Epithelial cell of esophagus (primary cell): ENCODE data around the gene TSPAN18.

Source experiments
- DNase-seq: peaks from one replicate; pipeline ENCODE4 v3.0.0; 2010; ENCODE audit warnings: low read depth
- H3K4me3 ChIP-seq: 2 replicates; pipeline ENCODE4 v1.5.1; 2011; ENCODE audit warnings: mild to moderate bottlenecking, low read length, control low read depth
- CTCF ChIP-seq: IDR thresholded peaks from 2 replicates; pipeline ENCODE4 v1.5.1; 2011; ENCODE audit warnings: low read depth, mild to moderate bottlenecking, low read length, control low read depth, inconsistent platforms; ENCODE audit not compliant: insufficient read depth; ENCODE audit errors: missing control alignments

The TSPAN18 gene

GRCh38 chr11:44742508-44743246, 15.9 kb downstream of the TSPAN18 start:
- DNase-seq = no peak
- no peak for TF ChIP-seq CTCF
- H3K4me3 ChIP-seq = no peak overlapping the region

GRCh38 chr11:44743326-44743725, 16.6 kb downstream of the TSPAN18 start:
- no peak for TF ChIP-seq CTCF
- no peak overlapping the region for H3K4me3 ChIP-seq
- DNase-seq = no peak

- no peak for DNase-seq
- TF ChIP-seq CTCF = no peak
Observed at GRCh38 chr11:44743959-44744557, 17.3 kb downstream of the TSPAN18 start.

GRCh38 chr11:44746894-44747293, 20.1 kb downstream of the TSPAN18 start:
- TF ChIP-seq CTCF = no peak
- H3K4me3 ChIP-seq = no peak overlapping the region

More at GRCh38 chr11:44743959-44744557, 17.3 kb downstream of the TSPAN18 start:
- H3K4me3 ChIP-seq = no peak overlapping the region

GRCh38 chr11:44747316-44747715, 20.6 kb downstream of the TSPAN18 start:
- H3K4me3 ChIP-seq = no peak overlapping the region
- DNase-seq = no peak
- no peak for TF ChIP-seq CTCF

More at GRCh38 chr11:44746894-44747293, 20.1 kb downstream of the TSPAN18 start:
- no peak for DNase-seq

- TF ChIP-seq CTCF = no peak
- DNase-seq = no peak
- no peak overlapping the region for H3K4me3 ChIP-seq
Observed at GRCh38 chr11:44747836-44748235, 21.1 kb downstream of the TSPAN18 start.
